Endothelial cell (in vitro differentiated cells): ENCODE results near the gene ANKRD10. TPM values are rescaled to one million over a fixed set of nuclear protein-coding genes. Genes with fewer than 3 reads are reported as not detected.

ENCODE experiments used
- DNase-seq: peaks from one replicate; pipeline ENCODE4 v3.0.0; 2021; ENCODE audit warnings: low spot score
- H3K27ac Mint-ChIP-seq: one replicate; pipeline ENCODE4 v1.8.0; 2021; ENCODE audit warnings: mixed read lengths, inconsistent platforms; ENCODE audit not compliant: unreplicated experiment
- H3K27me3 Mint-ChIP-seq: one replicate; pipeline ENCODE4 v1.8.0; 2021; ENCODE audit warnings: mild to moderate bottlenecking, moderate library complexity, mixed read lengths, inconsistent platforms; ENCODE audit not compliant: unreplicated experiment
- H3K36me3 Mint-ChIP-seq: one replicate; pipeline ENCODE4 v1.8.0; 2021; ENCODE audit warnings: mild to moderate bottlenecking, low read depth, mixed read lengths, inconsistent platforms; ENCODE audit not compliant: unreplicated experiment
- H3K4me1 Mint-ChIP-seq: one replicate; pipeline ENCODE4 v1.8.0; 2021; ENCODE audit warnings: mild to moderate bottlenecking, mixed read lengths, inconsistent platforms; ENCODE audit not compliant: unreplicated experiment
- H3K4me3 Mint-ChIP-seq: one replicate; pipeline ENCODE4 v1.8.0; 2021; ENCODE audit warnings: mild to moderate bottlenecking, mixed read lengths, inconsistent platforms; ENCODE audit not compliant: unreplicated experiment
- H3K9me3 Mint-ChIP-seq: one replicate; pipeline ENCODE4 v1.8.0; 2021; ENCODE audit warnings: mixed read lengths, inconsistent platforms; ENCODE audit not compliant: unreplicated experiment
- total RNA-seq: library from RNA; stranded (reverse); fragmentation: NEBNext Ultra II Directional; extraction: Animal tissue kit (Norgen Biotek cat#: 25700); gene quantifications from one replicate; pipeline ENCODE4 v1.2.1, GENCODE V29; 2021; ENCODE audit not compliant: unreplicated experiment
- TF ChIP-seq, protein P1 (sequence below): fragments of 200-600 bp; sonication (generic); IDR thresholded peaks from one replicate; pipeline ENCODE4 v1.5.0; 2021; ENCODE audit warnings: antibody characterized with exemption; ENCODE audit not compliant: unreplicated experiment

The ANKRD10 gene
- total RNA-seq, 1 donor from 2014 or later = 160 TPM

- Mint-ChIP-seq H3K36me3 (peaks cover 3% of the 10 kb centered on the region), H3K27me3 (peaks cover 5% of the 10 kb centered on the region), H3K4me3 (no peak overlapping the region), H3K9me3 (no peaks in the 10 kb centered on the region), H3K4me1 (peaks cover 25% of the 10 kb centered on the region), H3K27ac (no peak overlapping the region)
- no peak for DNase-seq
- TF ChIP-seq, protein P1, sequence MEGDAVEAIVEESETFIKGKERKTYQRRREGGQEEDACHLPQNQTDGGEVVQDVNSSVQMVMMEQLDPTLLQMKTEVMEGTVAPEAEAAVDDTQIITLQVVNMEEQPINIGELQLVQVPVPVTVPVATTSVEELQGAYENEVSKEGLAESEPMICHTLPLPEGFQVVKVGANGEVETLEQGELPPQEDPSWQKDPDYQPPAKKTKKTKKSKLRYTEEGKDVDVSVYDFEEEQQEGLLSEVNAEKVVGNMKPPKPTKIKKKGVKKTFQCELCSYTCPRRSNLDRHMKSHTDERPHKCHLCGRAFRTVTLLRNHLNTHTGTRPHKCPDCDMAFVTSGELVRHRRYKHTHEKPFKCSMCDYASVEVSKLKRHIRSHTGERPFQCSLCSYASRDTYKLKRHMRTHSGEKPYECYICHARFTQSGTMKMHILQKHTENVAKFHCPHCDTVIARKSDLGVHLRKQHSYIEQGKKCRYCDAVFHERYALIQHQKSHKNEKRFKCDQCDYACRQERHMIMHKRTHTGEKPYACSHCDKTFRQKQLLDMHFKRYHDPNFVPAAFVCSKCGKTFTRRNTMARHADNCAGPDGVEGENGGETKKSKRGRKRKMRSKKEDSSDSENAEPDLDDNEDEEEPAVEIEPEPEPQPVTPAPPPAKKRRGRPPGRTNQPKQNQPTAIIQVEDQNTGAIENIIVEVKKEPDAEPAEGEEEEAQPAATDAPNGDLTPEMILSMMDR = no peak
Measured at GRCh38 chr13:110873639-110874507, 41.0 kb downstream of the ANKRD10 start.

GRCh38 chr13:110872768-110873638 lies 41.9 kb downstream of the ANKRD10 start:
- Mint-ChIP-seq H3K4me1 (peaks cover 27% of the 10 kb centered on the region), H3K27ac (no peak overlapping the region), H3K36me3 (peaks cover 3% of the 10 kb centered on the region), H3K4me3 (no peak overlapping the region), H3K27me3 (peaks cover 5% of the 10 kb centered on the region), H3K9me3 (no peaks in the 10 kb centered on the region)
- no peak for DNase-seq
- TF ChIP-seq, protein P1 = no peak

- no peak for DNase-seq
- H3K4me1 Mint-ChIP-seq = peaks cover 27% of the 10 kb centered on the region
- H3K27me3 Mint-ChIP-seq = peaks cover 5% of the 10 kb centered on the region
Measured at GRCh38 chr13:110872034-110872767, 42.7 kb downstream of the ANKRD10 start.

DNA sequence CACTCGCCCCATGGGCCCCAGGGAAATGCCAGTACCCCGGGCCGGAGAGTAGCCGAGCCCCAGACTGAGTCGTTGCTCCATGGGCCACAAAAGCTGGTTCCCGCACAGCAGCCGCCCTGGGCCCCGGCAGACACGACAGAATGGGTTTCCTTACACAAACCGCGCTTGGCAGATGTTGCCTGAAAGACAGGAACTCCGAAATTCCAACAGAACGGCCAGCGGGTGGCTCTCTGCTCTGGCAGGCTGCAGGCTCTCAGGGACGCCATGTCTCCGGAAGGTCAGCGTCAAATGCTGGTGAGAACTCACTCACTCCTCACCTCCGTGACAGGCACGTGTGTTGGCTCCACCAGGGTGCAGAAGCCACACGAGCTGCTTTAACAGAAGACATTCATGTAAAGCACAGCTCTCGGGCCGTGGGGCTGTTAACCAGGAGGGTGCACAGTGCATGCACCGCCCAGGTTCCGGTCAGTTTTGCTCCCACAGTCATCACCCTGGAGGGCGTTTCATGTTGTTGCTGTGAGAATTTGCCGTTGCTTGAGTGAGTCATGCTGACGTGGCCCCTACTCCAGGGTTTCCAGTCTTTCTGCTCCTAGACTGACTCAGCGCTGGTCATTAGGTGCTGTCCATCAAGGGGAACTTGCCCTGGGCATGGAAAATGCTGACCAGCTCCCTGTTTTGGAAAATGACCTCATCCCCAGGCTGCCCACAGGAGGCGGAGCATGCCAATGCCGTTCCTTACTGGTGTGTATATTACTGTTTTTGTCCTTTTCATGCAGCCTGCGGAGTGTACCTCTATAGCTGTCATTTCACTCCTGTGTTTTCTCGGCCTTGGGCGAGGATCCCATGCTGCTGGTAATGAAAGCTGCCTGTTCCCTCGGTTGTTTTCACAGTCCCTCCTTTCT lies 44.8 kb downstream of the ANKRD10 start:
- Mint-ChIP-seq H3K27me3 (peaks cover 9% of the 10 kb centered on the region), H3K36me3 (peaks cover 3% of the 10 kb centered on the region), H3K4me3 (peak overlapping the region; percentile 23), H3K9me3 (no peaks in the 10 kb centered on the region), H3K27ac (peak overlapping the region; percentile 70), H3K4me1 (peaks cover 25% of the 10 kb centered on the region)
- peak; percentile 29 for DNase-seq
- TF ChIP-seq, protein P1 = no peak

More at GRCh38 chr13:110872034-110872767, 42.7 kb downstream of the ANKRD10 start:
- Mint-ChIP-seq H3K36me3 (peaks cover 3% of the 10 kb centered on the region), H3K27ac (no peak overlapping the region), H3K9me3 (no peaks in the 10 kb centered on the region), H3K4me3 (no peak overlapping the region)
- TF ChIP-seq, protein P1 = no peak
